ENCODE measurements around the gene CNTRL.
"Not testable (repeated sequence)": the region's sequence is repeated elsewhere in the genome, so short reads cannot be mapped to it uniquely, and the experiment has no call there.

CNTRL gene

GRCh38 chr9:121133104-121133816, 58.5 kb downstream of the CNTRL start:
- DNase-seq (ENCODE audit: low spot score) = no peak

- no peak for DNase-seq (ENCODE audit: low spot score)
These were observed 60.9 kb downstream of the CNTRL start for GRCh38 chr9:121135642-121136041.

GRCh38 chr9:121138561-121138960, 63.8 kb downstream of the CNTRL start:
- no peak for DNase-seq (ENCODE audit: low spot score)

- no peak for DNase-seq (ENCODE audit: low spot score)
These were observed 64.2 kb downstream of the CNTRL start for GRCh38 chr9:121138973-121139372.

- no peak for DNase-seq (ENCODE audit: low spot score)
These were observed 65.4 kb downstream of the CNTRL start for GRCh38 chr9:121140162-121140561.

- DNase-seq (ENCODE audit: low spot score) = no peak
These were observed 66.6 kb downstream of the CNTRL start for GRCh38 chr9:121141306-121141705.

- no peak for DNase-seq (ENCODE audit: low spot score)
These were observed 67.0 kb downstream of the CNTRL start for GRCh38 chr9:121141706-121142105.

GRCh38 chr9:121143771-121144170, 69.0 kb downstream of the CNTRL start:
- DNase-seq (ENCODE audit: low spot score) = no peak

- no peak for DNase-seq (ENCODE audit: low spot score)
These were observed 69.7 kb downstream of the CNTRL start for GRCh38 chr9:121144482-121144881.

GRCh38 chr9:121150188-121150587, 75.4 kb downstream of the CNTRL start:
- DNase-seq (ENCODE audit: low spot score) = no peak

- no peak for DNase-seq (ENCODE audit: low spot score)
These were observed 78.9 kb downstream of the CNTRL start for GRCh38 chr9:121153642-121154041.

GRCh38 chr9:121154782-121155181, 80.0 kb downstream of the CNTRL start:
- DNase-seq (ENCODE audit: low spot score) = no peak

GRCh38 chr9:121156263-121156731, 81.5 kb downstream of the CNTRL start:
- peak; percentile 79 for DNase-seq (ENCODE audit: low spot score)

- DNase-seq (ENCODE audit: low spot score) = no peak
These were observed 83.2 kb downstream of the CNTRL start for GRCh38 chr9:121157939-121158338.

- DNase-seq (ENCODE audit: low spot score) = peak; percentile 47
These were observed 85.3 kb downstream of the CNTRL start for GRCh38 chr9:121160025-121160424.

GRCh38 chr9:121168052-121168451, 93.3 kb downstream of the CNTRL start:
- DNase-seq (ENCODE audit: low spot score) = no peak

- DNase-seq (ENCODE audit: low spot score) = peak; percentile 45
These were observed 94.4 kb downstream of the CNTRL start for GRCh38 chr9:121169094-121169601.

- DNase-seq (ENCODE audit: low spot score) = no peak
These were observed 96.5 kb downstream of the CNTRL start for GRCh38 chr9:121171236-121171635.

GRCh38 chr9:121172726-121173487, 98.2 kb downstream of the CNTRL start:
- no peak for DNase-seq (ENCODE audit: low spot score)

- DNase-seq (ENCODE audit: low spot score) = no peak
These were observed 98.7 kb downstream of the CNTRL start for GRCh38 chr9:121173501-121173900.

- DNase-seq (ENCODE audit: low spot score) = no peak
These were observed 104.1 kb downstream of the CNTRL start for GRCh38 chr9:121178676-121179372.

GRCh38 chr9:121179373-121179721, 104.6 kb downstream of the CNTRL start:
- not testable (repeated sequence) for DNase-seq (ENCODE audit: low spot score)

All from NAMALWA (cell line).